GM19099 (cell line): ENCODE results near the gene CAPN12.

Experiments used
- POLR2A ChIP-seq: IDR thresholded peaks from 3 replicates; pipeline ENCODE4 v1.6.1; 2011; ENCODE audit warnings: low read depth; ENCODE audit not compliant: insufficient read length; ENCODE audit errors: extremely low read depth

The CAPN12 gene

GRCh38 chr19:38739440-38740256 lies 4.6 kb downstream of the CAPN12 start:
- no peak for TF ChIP-seq POLR2A

- TF ChIP-seq POLR2A: no peak
These were observed 6.1 kb downstream of the CAPN12 start for GRCh38 chr19:38737921-38738737.

GRCh38 chr19:38737281-38737865 lies 6.9 kb downstream of the CAPN12 start:
- TF ChIP-seq POLR2A: no peak

GRCh38 chr19:38736413-38737280 lies 7.6 kb downstream of the CAPN12 start:
- no peak for TF ChIP-seq POLR2A

GRCh38 chr19:38736036-38736412 lies 8.2 kb downstream of the CAPN12 start:
- TF ChIP-seq POLR2A: no peak

- no peak for TF ChIP-seq POLR2A
These were observed 9.0 kb downstream of the CAPN12 start for GRCh38 chr19:38735257-38735686.

- peak; percentile 38 for TF ChIP-seq POLR2A
These were observed 9.6 kb downstream of the CAPN12 start for GRCh38 chr19:38734426-38735256.

GRCh38 chr19:38734176-38734425 lies 10.2 kb downstream of the CAPN12 start:
- no peak for TF ChIP-seq POLR2A

GRCh38 chr19:38733493-38734175 lies 10.6 kb downstream of the CAPN12 start:
- TF ChIP-seq POLR2A: no peak

GRCh38 chr19:38733241-38733492 lies 11.1 kb downstream of the CAPN12 start:
- TF ChIP-seq POLR2A: no peak

GRCh38 chr19:38731654-38732301 lies 12.5 kb downstream of the CAPN12 start:
- no peak for TF ChIP-seq POLR2A

GRCh38 chr19:38730731-38731589 lies 13.3 kb downstream of the CAPN12 start:
- no peak for TF ChIP-seq POLR2A

- no peak for TF ChIP-seq POLR2A
These were observed 13.9 kb downstream of the CAPN12 start for GRCh38 chr19:38730470-38730730.
